ENCODE results near the gene REM2. TPM values are rescaled to one million over a fixed set of nuclear protein-coding genes. Genes with fewer than 3 reads are reported as not detected.
A peak's percentile ranks its signal among the peaks of the same experiment; 100 is the strongest.

The REM2 gene
- total and polyA plus RNA-seq, 8 donors = 0.12 to 1.2 (median 0.87) TPM; not detected in 3

GRCh38 chr14:22841769-22842168, 41.3 kb upstream of the REM2 start:
- intact Hi-C loops (cut with DNase I; ENCODE audit: low total_unique reads) = loop anchor here (10.0 kb wide), 1 partner anchor 287 kb away; no protein-coding TSS in a partner anchor
- 87 to 96% (median 94%) methylated on average over 8 of the region's 8 CpGs for WGBS, 5 donors
- no peak for DNase-seq
- H3K27ac ChIP-seq = peak overlapping the region in 3 of 5 donors; percentile 30 to 96 (median 90)
- H3K27me3 ChIP-seq = no peaks in the 10 kb centered on the region
- peaks cover 58 to 62% (median 60%) of the 10 kb centered on the region in 4 donors for H3K36me3 ChIP-seq
- peaks cover 25 to 78% (median 54%) of the 10 kb centered on the region in 4 donors for H3K4me1 ChIP-seq
- no peaks in the 10 kb centered on the region for H3K9me3 ChIP-seq
- H3K4me3 ChIP-seq = no peak overlapping the region
- TF ChIP-seq EP300 (IDR thresholded peaks at IDR 0.05) (no peak), POLR2AphosphoS5 (IDR thresholded peaks at IDR 0.05) (no peak), POLR2A (IDR thresholded peaks at IDR 0.05) (no peak)
- TF ChIP-seq, protein P1, sequence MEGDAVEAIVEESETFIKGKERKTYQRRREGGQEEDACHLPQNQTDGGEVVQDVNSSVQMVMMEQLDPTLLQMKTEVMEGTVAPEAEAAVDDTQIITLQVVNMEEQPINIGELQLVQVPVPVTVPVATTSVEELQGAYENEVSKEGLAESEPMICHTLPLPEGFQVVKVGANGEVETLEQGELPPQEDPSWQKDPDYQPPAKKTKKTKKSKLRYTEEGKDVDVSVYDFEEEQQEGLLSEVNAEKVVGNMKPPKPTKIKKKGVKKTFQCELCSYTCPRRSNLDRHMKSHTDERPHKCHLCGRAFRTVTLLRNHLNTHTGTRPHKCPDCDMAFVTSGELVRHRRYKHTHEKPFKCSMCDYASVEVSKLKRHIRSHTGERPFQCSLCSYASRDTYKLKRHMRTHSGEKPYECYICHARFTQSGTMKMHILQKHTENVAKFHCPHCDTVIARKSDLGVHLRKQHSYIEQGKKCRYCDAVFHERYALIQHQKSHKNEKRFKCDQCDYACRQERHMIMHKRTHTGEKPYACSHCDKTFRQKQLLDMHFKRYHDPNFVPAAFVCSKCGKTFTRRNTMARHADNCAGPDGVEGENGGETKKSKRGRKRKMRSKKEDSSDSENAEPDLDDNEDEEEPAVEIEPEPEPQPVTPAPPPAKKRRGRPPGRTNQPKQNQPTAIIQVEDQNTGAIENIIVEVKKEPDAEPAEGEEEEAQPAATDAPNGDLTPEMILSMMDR (IDR thresholded peaks at IDR 0.05) = no peak

DNA sequence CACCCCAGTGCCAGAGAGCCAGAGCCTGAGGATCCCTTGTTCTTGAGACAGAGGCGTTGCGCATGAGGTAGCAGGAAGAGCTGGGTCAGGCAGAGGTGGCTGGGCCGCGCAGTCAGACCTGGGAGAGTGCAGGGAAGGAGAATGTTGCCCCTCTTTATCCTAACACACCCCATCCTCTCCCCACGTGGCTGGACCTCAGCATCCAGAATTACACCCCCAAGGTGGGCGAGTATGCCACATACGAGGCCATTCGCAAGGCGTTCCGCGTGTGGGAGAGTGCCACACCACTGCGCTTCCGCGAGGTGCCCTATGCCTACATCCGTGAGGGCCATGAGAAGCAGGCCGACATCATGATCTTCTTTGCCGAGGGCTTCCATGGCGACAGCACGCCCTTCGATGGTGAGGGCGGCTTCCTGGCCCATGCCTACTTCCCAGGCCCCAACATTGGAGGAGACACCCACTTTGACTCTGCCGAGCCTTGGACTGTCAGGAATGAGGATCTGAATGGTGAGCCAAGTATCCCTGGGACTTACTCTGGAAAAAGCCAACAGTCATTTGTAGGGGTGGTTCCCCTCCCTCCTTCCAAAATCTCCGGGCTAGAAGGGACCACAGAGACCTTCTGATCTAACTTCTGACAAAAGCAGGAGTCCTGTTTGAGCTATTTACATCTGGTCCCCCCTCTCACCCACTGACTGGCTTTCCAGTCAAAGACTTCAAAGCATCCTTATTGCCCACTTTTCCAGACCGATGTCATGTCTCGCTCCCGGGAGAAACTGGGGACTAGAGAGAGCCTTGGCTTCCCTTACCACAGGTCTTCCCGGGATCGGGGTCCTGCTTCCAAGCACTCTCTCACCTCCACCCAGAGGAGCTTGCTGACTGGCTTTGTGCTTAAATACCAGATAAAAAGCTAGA, 40.6 kb upstream of the REM2 start:
- Histone ChIP-seq H3K27me3 (no peaks in the 10 kb centered on the region), H3K4me3 (no peak overlapping the region), H3K36me3 (peaks cover 61 to 66% (median 64%) of the 10 kb centered on the region in 4 donors), H3K27ac (peak overlapping the region in 3 of 5 donors; percentile 30 to 96 (median 90)), H3K9me3 (no peaks in the 10 kb centered on the region), H3K4me1 (peaks cover 32 to 85% (median 60%) of the 10 kb centered on the region in 4 donors)
- intact Hi-C loops (cut with DNase I; ENCODE audit: low total_unique reads) = loop anchor here (10.0 kb wide), 1 partner anchor 288 kb away; no protein-coding TSS in a partner anchor
- no peak for TF ChIP-seq EP300 (IDR thresholded peaks at IDR 0.05)
- 87 to 92% (median 90%) methylated on average over 27 to 28 of the region's 28 CpGs for WGBS, 5 donors
- no peak for DNase-seq

DNA sequence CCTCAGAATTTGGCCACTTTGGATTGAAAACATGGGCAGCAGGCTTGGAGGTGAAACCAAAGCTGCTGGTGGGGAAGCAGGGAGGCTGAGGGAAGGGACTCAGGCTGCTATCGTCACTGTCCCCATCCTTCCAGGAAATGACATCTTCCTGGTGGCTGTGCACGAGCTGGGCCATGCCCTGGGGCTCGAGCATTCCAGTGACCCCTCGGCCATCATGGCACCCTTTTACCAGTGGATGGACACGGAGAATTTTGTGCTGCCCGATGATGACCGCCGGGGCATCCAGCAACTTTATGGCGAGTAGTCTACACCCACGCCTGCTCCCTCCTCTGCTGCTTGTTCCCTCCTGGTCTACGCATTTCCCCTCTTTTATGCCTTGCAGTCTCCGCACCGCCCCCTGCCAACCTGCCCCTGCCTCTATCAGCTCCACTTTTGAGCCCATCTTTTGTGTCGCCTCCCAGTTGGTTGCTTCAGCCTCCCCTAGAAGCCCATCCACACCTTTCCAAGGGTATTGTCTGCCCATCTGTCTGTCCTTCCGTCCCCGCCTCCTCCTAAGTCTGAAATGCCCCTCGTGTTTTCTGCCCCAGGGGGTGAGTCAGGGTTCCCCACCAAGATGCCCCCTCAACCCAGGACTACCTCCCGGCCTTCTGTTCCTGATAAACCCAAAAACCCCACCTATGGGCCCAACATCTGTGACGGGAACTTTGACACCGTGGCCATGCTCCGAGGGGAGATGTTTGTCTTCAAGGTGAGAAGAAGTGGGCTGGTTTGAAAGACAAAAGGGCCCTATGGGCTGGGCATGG, 39.7 kb upstream of the REM2 start:
- DNase-seq = no peak
- H3K4me3 ChIP-seq = no peak overlapping the region
- H3K27ac ChIP-seq = peak overlapping the region in 3 of 5 donors; percentile 30 to 96 (median 90)
- peaks cover 40 to 85% (median 60%) of the 10 kb centered on the region in 4 donors for H3K4me1 ChIP-seq
- TF ChIP-seq, protein P1 (IDR thresholded peaks at IDR 0.05) = no peak
- TF ChIP-seq POLR2AphosphoS5 (IDR thresholded peaks at IDR 0.05) (no peak), EP300 (IDR thresholded peaks at IDR 0.05) (no peak), POLR2A (IDR thresholded peaks at IDR 0.05) (no peak)
- H3K9me3 ChIP-seq = no peaks in the 10 kb centered on the region
- intact Hi-C loops (cut with DNase I; ENCODE audit: low total_unique reads) = loop anchor here (10.0 kb wide), 1 partner anchor 289 kb away; no protein-coding TSS in a partner anchor
- H3K36me3 ChIP-seq = peaks cover 61 to 66% (median 64%) of the 10 kb centered on the region in 4 donors
- 81 to 91% (median 87%) methylated on average over 21 of the region's 21 CpGs for WGBS, 5 donors
- no peaks in the 10 kb centered on the region for H3K27me3 ChIP-seq

- no peak overlapping the region for H3K4me3 ChIP-seq
Measured at GRCh38 chr14:22844221-22845102, 38.6 kb upstream of the REM2 start.

More at GRCh38 chr14:22844221-22845102, 38.6 kb upstream of the REM2 start:
- Histone ChIP-seq H3K4me1 (peaks cover 40 to 85% (median 58%) of the 10 kb centered on the region in 4 donors), H3K27ac (peak overlapping the region in 3 of 5 donors; percentile 42 to 90 (median 52)), H3K36me3 (peaks cover 61 to 66% (median 64%) of the 10 kb centered on the region in 4 donors), H3K27me3 (no peaks in the 10 kb centered on the region), H3K9me3 (no peaks in the 10 kb centered on the region)
- TF ChIP-seq POLR2AphosphoS5 (IDR thresholded peaks at IDR 0.05) = no peak
- TF ChIP-seq EP300 (IDR thresholded peaks at IDR 0.05) = no peak
- WGBS, 5 donors = 83 to 93% (median 88%) methylated on average over 21 to 22 of the region's 22 CpGs
- intact Hi-C loops (cut with DNase I; ENCODE audit: low total_unique reads) = loop anchor here (10.0 kb wide), 1 partner anchor 290 kb away; no protein-coding TSS in a partner anchor
- DNase-seq = no peak

All from stomach (tissue), 9 donors.